GM12874 (cell line): ENCODE measurements around the gene SLK.

Source experiments
- TF ChIP-seq, protein P1 (sequence below): IDR thresholded peaks from 2 replicates; pipeline ENCODE4 v1.5.1; 2011; ENCODE audit warnings: low read depth, mild to moderate bottlenecking, control low read depth, low read length, moderate library complexity; ENCODE audit not compliant: insufficient read depth

The SLK gene

DNA sequence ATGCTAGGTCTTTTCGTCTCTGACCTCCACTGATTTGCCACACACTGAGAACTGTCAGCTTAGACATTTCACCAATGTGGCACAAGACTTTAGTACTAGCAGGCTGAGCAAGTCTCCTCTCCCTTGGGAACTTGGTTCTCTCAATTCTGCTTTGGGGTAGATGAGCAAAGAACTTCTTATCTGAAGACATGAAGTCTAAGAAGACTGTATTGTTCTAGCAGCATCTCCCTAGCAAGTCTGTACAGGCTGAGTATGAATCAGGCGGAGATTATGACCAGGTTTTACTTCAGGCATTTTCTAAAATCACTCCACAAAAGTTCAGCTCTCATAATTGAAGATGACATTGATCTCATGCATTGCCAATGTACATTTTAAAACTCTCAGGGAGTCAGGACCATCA, 25.1 kb upstream of the SLK start:
- TF ChIP-seq, protein P1, sequence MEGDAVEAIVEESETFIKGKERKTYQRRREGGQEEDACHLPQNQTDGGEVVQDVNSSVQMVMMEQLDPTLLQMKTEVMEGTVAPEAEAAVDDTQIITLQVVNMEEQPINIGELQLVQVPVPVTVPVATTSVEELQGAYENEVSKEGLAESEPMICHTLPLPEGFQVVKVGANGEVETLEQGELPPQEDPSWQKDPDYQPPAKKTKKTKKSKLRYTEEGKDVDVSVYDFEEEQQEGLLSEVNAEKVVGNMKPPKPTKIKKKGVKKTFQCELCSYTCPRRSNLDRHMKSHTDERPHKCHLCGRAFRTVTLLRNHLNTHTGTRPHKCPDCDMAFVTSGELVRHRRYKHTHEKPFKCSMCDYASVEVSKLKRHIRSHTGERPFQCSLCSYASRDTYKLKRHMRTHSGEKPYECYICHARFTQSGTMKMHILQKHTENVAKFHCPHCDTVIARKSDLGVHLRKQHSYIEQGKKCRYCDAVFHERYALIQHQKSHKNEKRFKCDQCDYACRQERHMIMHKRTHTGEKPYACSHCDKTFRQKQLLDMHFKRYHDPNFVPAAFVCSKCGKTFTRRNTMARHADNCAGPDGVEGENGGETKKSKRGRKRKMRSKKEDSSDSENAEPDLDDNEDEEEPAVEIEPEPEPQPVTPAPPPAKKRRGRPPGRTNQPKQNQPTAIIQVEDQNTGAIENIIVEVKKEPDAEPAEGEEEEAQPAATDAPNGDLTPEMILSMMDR, result no peak

DNA sequence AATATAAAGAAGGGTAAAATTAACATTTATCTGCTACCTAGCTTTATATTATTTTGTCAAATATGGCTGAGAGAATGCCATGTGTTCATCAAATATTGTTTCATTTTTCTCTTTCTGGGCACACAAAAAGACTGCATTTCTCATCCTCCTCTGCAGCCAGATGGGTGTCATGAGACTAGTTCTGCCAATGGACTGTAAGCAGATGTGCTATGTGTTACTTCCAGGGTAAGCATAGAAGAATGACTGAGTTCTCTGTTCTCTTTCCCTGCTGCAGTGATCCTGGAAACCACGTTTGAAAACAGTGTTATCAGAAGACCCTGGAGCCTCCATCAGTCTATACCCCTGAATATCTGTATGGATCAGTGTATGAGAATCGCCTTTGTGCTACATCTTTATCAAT, 24.1 kb upstream of the SLK start:
- TF ChIP-seq, protein P1, result no peak

DNA sequence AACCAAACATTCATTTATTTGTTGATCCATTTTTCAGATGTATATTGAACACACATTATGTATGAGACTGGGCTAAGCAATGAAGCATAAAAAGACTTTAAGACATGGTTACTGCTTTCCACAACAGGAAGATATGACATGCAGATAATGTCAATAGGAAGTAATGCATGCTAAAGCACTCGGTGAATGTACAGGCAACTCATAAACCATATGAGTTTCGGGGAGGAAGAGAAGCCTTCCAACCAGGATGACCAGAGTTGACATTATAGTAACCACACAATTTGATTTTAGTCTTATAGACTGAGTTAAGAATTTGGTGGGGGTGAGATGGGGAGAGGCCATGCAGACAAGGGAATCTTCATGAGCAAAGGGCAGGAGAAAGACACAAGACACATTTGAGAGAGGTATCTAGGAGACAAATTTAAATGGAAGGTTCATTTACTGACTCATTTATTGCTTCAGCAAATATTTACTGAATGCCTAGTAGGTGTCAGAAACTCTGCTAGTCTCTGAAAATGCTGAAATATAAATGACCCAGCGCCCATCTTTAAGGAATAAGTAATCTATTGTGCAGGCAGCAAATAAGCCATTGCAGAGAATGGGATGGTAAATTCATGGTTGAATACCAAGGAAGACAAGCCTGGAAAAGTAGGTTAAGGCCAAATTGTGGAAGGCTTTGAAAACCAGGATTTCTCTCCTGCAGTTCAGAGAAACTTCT, 19.0 kb upstream of the SLK start:
- TF ChIP-seq, protein P1, result no peak

DNA sequence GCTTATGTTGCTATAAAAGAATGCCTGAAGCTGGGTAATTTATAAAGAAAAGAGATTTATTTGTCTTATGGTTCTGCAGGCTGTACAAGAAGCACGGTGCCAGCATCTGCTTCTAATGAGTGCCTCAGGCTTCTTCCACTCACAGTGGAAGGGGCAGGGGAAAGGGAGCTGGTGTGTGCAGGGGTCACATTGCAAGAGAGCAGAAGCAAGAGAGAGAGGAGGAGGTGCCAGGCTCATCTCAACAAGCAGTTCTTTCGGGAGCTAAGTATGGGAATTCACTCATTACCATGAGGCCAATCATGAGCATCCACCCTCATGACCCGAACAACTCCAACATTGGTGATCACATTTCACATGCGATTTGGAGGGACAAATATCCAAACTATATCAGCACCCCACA, 17.2 kb upstream of the SLK start:
- TF ChIP-seq, protein P1, result no peak

DNA sequence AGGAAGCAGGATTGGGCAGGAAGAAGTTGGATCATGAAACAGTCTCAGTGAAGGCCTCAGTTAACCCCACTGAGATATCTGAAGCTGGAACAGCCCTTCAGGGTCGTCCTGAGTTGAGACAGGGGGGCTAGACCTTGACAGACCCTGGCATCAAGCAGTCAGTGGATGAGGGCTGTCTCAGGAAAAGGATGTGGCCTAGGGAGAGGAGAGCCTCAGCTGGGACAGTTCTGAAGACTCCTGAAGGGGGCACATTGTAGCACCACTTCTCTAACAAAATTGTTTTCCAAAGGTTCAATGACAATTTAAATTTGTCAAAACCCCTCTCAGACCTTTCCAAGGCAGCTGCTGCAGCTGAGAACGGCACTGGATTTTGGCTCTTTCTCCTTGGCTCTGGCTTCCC, 15.8 kb upstream of the SLK start:
- TF ChIP-seq, protein P1, result no peak

DNA sequence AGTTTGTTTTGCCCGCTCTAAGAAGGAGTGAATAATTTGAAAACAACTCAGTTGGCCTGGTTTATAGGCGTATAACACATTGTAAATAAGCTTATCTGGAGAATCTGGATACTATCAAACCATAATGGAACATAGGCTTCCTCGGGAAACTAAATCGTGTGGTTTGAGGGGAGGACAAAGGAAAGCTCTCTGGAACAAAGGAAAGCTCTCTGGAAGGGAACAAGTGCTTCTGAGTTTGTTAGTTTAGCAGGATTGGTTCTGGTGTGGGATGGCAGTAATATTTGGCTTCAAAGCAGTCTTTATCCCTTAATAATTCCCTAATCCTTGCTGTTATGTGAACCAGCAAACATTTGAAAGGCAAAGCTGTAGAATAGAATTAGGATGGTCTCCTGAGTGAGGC, 15.0 kb upstream of the SLK start:
- TF ChIP-seq, protein P1, result no peak

DNA sequence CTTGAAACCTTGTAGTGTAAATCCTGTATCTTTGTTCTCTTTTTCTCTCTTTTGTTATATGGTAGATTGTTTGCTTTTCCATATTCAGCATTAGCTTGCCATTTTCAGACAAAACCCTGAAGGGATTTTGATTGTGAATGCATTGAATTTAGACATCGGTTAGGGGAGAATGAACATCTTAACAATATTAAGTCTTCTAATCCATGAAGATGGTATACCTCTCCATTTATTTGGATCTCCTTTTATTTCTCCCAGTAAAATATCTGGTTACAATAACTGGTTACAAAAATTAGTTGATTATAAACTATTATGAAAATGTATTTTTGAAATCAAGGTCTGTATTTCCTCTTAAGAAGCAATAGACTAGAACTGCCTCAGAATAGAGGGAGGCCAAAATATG, 12.4 kb upstream of the SLK start:
- TF ChIP-seq, protein P1, result no peak
